Skeletal muscle satellite cell (primary cell): Measurements from ENCODE around the gene COL21A1.

ENCODE experiments used
- H3K27me3 ChIP-seq: 2 replicates; pipeline ENCODE4 v1.7.0; 2013; ENCODE audit warnings: low read length; ENCODE audit not compliant: control insufficient read depth, insufficient read depth
- H3K36me3 ChIP-seq: 2 replicates; pipeline ENCODE4 v1.7.0; 2013; ENCODE audit warnings: mild to moderate bottlenecking, control low read depth, low read length; ENCODE audit not compliant: insufficient read depth
- H3K4me1 ChIP-seq: 2 replicates; pipeline ENCODE4 v1.7.0; 2013; ENCODE audit warnings: low read length; ENCODE audit not compliant: control insufficient read depth, insufficient read depth
- H3K4me2 ChIP-seq: 2 replicates; pipeline ENCODE4 v1.7.0; 2013; ENCODE audit warnings: mild to moderate bottlenecking, low read length
- H3K4me3 ChIP-seq: 2 replicates; pipeline ENCODE4 v1.7.0; 2013; ENCODE audit warnings: low read length
- H3K9ac ChIP-seq: 2 replicates; pipeline ENCODE4 v1.7.0; 2013; ENCODE audit warnings: mild to moderate bottlenecking, low read depth, low read length, moderate library complexity
- H3K9me3 ChIP-seq: replicated peaks from 2 replicates; pipeline ENCODE4 v1.7.0; 2013; ENCODE audit warnings: mild to moderate bottlenecking, control low read depth, low read length

The COL21A1 gene

DNA sequence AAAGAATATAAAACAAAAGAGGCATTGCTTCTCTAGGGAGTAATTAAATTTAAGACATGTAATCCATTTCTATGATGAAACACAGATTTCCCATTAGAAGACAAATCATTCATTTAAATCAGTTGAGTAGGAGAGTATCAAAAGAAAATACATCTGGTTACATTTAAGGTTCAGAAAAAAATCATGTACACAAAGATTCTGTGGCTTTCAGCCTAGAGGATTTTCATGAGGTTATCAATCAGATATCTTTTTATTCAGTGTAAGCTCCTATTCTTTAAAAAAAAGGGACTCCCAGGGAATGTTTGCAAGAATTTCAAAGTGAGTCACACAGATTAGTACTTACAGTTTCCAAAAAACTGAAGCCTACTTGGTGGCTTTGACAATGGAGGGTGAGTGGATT lies 24.9 kb downstream of the COL21A1 start:
- Histone ChIP-seq H3K27me3 (no peaks in the 10 kb centered on the region), H3K9me3 (no peaks in the 10 kb centered on the region), H3K4me2 (no peak overlapping the region), H3K4me1 (peaks cover 40% of the 10 kb centered on the region), H3K36me3 (no peaks in the 10 kb centered on the region), H3K9ac (no peak overlapping the region), H3K4me3 (no peak overlapping the region)

- Histone ChIP-seq H3K27me3 (no peaks in the 10 kb centered on the region), H3K36me3 (no peaks in the 10 kb centered on the region), H3K9me3 (no peaks in the 10 kb centered on the region), H3K4me2 (no peak overlapping the region), H3K4me3 (no peak overlapping the region), H3K4me1 (peaks cover 25% of the 10 kb centered on the region), H3K9ac (no peak overlapping the region)
These were observed 27.3 kb downstream of the COL21A1 start for GRCh38 chr6:56220078-56220477.

DNA sequence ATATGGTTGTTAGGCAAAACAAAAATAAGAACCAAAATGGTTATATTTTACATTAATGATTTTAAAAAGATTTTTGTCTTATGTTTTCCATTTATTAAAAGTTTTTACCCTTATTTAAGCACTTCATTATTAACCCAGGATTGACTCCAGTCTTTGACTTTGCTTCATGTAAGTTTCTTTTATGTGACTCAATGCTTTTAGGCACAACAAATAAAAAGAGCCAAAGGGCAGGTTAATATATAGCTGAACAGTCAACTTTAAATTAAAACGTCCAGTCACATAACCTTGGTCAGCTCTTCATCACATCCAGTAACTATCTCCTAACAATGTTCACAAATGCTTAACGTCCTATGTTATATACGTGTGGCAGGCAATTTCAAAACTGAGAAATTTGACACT lies 32.7 kb downstream of the COL21A1 start:
- H3K9ac ChIP-seq = no peak overlapping the region
- no peak overlapping the region for H3K4me3 ChIP-seq
- H3K9me3 ChIP-seq = no peaks in the 10 kb centered on the region
- H3K4me2 ChIP-seq = no peak overlapping the region
- no peaks in the 10 kb centered on the region for H3K27me3 ChIP-seq
- no peaks in the 10 kb centered on the region for H3K36me3 ChIP-seq
- H3K4me1 ChIP-seq = peaks cover 3% of the 10 kb centered on the region

- no peaks in the 10 kb centered on the region for H3K9me3 ChIP-seq
- no peak overlapping the region for H3K9ac ChIP-seq
- peaks cover 3% of the 10 kb centered on the region for H3K4me1 ChIP-seq
- H3K4me3 ChIP-seq = no peak overlapping the region
- H3K27me3 ChIP-seq = no peaks in the 10 kb centered on the region
- no peak overlapping the region for H3K4me2 ChIP-seq
- no peaks in the 10 kb centered on the region for H3K36me3 ChIP-seq
These were observed 33.2 kb downstream of the COL21A1 start for GRCh38 chr6:56214041-56214702.

GRCh38 chr6:56211724-56212123 lies 35.7 kb downstream of the COL21A1 start:
- Histone ChIP-seq H3K36me3 (no peaks in the 10 kb centered on the region), H3K4me1 (peaks cover 3% of the 10 kb centered on the region), H3K4me3 (no peak overlapping the region), H3K4me2 (no peak overlapping the region), H3K27me3 (no peaks in the 10 kb centered on the region), H3K9me3 (no peaks in the 10 kb centered on the region), H3K9ac (no peak overlapping the region)

- H3K27me3 ChIP-seq = no peaks in the 10 kb centered on the region
- peaks cover 7% of the 10 kb centered on the region for H3K4me1 ChIP-seq
- no peak overlapping the region for H3K4me2 ChIP-seq
- H3K36me3 ChIP-seq = no peaks in the 10 kb centered on the region
- H3K4me3 ChIP-seq = no peak overlapping the region
- H3K9ac ChIP-seq = no peak overlapping the region
- no peaks in the 10 kb centered on the region for H3K9me3 ChIP-seq
These were observed 43.2 kb downstream of the COL21A1 start for GRCh38 chr6:56204134-56204533.

GRCh38 chr6:56199956-56200355 lies 47.4 kb downstream of the COL21A1 start:
- no peak overlapping the region for H3K4me2 ChIP-seq
- H3K4me3 ChIP-seq = no peak overlapping the region
- H3K27me3 ChIP-seq = no peaks in the 10 kb centered on the region
- no peak overlapping the region for H3K9ac ChIP-seq
- H3K4me1 ChIP-seq = peaks cover 7% of the 10 kb centered on the region
- H3K9me3 ChIP-seq = no peaks in the 10 kb centered on the region
- H3K36me3 ChIP-seq = no peaks in the 10 kb centered on the region

GRCh38 chr6:56193846-56194245 lies 53.5 kb downstream of the COL21A1 start:
- H3K36me3 ChIP-seq = no peaks in the 10 kb centered on the region
- H3K4me2 ChIP-seq = no peak overlapping the region
- H3K9ac ChIP-seq = no peak overlapping the region
- no peaks in the 10 kb centered on the region for H3K27me3 ChIP-seq
- peaks cover 9% of the 10 kb centered on the region for H3K4me1 ChIP-seq
- H3K4me3 ChIP-seq = no peak overlapping the region
- H3K9me3 ChIP-seq = no peaks in the 10 kb centered on the region

DNA sequence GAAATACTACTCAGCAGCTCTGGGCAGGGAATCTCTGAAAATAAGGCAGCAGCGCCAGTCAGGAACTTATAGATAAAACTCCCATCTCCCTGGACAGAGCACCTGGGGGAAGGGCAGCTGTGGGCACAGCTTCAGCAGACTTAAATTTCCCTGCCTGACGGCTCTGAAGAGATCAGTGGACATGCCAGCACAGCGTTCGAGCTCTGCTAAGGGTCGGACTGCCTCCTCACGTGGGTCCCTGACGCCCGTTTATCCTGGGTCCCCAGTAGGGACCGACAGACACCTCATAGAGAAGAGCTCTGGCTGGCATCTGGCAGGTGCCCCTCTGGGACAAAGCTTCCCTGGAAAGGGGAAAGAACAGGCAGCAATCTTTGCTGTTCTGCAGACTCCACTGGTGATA lies 59.0 kb downstream of the COL21A1 start:
- H3K27me3 ChIP-seq = no peaks in the 10 kb centered on the region
- no peak overlapping the region for H3K9ac ChIP-seq
- no peak overlapping the region for H3K4me3 ChIP-seq
- no peaks in the 10 kb centered on the region for H3K36me3 ChIP-seq
- peaks cover 14% of the 10 kb centered on the region for H3K4me1 ChIP-seq
- H3K4me2 ChIP-seq = no peak overlapping the region
- H3K9me3 ChIP-seq = no peaks in the 10 kb centered on the region

DNA sequence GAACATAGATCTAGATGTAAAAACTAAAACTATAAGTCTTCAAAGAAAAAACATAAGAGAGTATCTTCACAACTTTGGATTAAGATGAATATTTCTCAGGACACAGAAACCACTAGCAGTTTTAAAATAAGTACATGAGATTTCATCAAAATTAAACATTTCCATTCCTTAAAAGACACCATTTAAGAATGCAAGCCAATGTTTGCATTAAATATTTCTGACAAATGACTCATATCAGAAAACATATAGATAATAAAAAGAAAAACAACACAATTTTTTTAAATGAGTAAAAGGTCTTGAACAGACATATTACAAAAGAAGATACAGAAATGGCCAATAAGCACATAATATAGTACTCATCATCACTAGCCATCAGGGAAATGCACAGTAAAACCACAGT lies 59.7 kb downstream of the COL21A1 start:
- no peak overlapping the region for H3K9ac ChIP-seq
- no peak overlapping the region for H3K4me3 ChIP-seq
- H3K4me1 ChIP-seq = peaks cover 14% of the 10 kb centered on the region
- no peaks in the 10 kb centered on the region for H3K27me3 ChIP-seq
- no peaks in the 10 kb centered on the region for H3K36me3 ChIP-seq
- no peaks in the 10 kb centered on the region for H3K9me3 ChIP-seq
- no peak overlapping the region for H3K4me2 ChIP-seq

DNA sequence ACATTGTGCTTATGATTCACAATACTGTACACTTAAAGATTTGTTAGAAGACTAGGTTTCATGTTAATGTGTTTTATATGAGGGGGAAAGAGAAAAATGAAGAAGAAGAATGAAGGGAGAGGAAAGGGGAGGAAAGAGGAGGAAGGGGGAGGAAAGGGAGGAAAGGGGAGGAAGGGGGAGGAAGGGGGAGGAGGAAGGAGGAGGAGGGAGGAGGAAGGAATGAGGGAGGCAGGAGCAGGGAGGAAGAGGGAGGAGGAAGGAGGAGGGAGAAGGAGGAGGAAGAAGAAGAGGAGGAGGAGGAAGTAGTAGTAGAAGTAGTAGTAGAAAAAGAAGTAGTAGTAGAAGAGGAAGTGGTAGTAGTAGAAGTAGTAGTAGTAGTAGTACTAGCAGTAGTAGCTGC lies 70.6 kb downstream of the COL21A1 start:
- Histone ChIP-seq H3K27me3 (no peaks in the 10 kb centered on the region), H3K4me1 (peaks cover 3% of the 10 kb centered on the region), H3K9ac (no peak overlapping the region)

GRCh38 chr6:56173228-56173627 lies 74.2 kb downstream of the COL21A1 start:
- H3K9ac ChIP-seq = no peak overlapping the region
- H3K4me2 ChIP-seq = no peak overlapping the region
- H3K4me3 ChIP-seq = no peak overlapping the region
- no peaks in the 10 kb centered on the region for H3K4me1 ChIP-seq
- peaks cover 7% of the 10 kb centered on the region for H3K9me3 ChIP-seq
- no peaks in the 10 kb centered on the region for H3K27me3 ChIP-seq
- H3K36me3 ChIP-seq = no peaks in the 10 kb centered on the region

More for the DNA sequence above, 70.6 kb downstream of the COL21A1 start:
- no peak overlapping the region for H3K4me3 ChIP-seq
- H3K36me3 ChIP-seq = no peaks in the 10 kb centered on the region
- H3K9me3 ChIP-seq = peaks cover 7% of the 10 kb centered on the region
- H3K4me2 ChIP-seq = no peak overlapping the region
